ENCODE data around the gene GPR18. TPM values are rescaled to one million over a fixed set of nuclear protein-coding genes. Genes with fewer than 3 reads are reported as not detected.

The GPR18 gene
- total RNA-seq, 1 experiment from 2014 or later, result not detected

DNA sequence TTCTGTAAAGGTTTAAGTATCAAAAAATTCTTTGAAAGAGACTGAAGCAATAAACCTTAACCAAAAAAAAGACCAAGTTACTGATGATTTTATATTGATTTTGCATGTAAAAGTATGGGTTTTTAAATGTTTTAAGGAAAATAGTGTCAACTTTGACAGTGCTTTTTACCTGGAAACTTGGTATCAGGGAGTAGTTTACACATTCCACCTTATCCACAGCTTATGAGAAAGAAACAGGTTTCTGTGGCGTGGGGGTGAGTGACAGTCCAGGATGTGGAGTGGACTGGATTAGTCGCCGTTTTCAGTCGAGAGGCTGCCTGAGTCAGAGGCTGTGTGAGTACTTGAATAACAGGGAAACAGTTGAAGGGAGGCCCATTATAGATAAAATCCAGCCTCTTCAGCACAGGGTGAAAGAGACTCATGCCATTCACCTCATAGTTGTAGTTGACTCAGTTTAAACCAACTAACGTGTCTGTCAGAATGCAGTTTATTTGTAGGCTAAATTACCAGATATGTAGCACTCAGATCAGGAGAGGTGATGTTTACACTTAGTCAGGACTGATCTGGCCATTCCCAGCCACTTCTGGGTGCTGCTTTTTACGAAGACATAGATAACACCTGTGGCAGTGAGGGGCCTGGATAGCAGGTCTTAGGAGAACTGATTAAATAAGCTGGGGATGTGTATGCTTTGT, 49.6 kb upstream of the GPR18 start:
- Histone ChIP-seq H3K4me2 (ENCODE audit: insufficient read depth, insufficient read length, low read length) (no peak overlapping the region), H4K20me1 (ENCODE audit: control insufficient read depth, insufficient read depth, insufficient read length) (no peaks in the 10 kb centered on the region), H2BK5ac (ENCODE audit: insufficient read length, low read length) (no peak overlapping the region), H3K9me3 (ENCODE audit: control insufficient read depth, low read depth, low read length) (no peaks in the 10 kb centered on the region), H3K18ac (ENCODE audit: insufficient read length, low read depth, low read length) (no peak overlapping the region), H3K23me2 (ENCODE audit: insufficient read length, low read depth, low read length, poor library complexity, severe bottlenecking) (no peaks in the 10 kb centered on the region), H3K79me1 (ENCODE audit: insufficient read depth, low read depth, low read length, poor library complexity, severe bottlenecking) (no peaks in the 10 kb centered on the region), H2AFZ (ENCODE audit: low read length) (no peak overlapping the region), H2BK20ac (ENCODE audit: low read depth, low read length, poor library complexity, severe bottlenecking) (no peak overlapping the region), H3K23ac (ENCODE audit: insufficient read length, low read depth, low read length) (no peak overlapping the region), H3K79me2 (ENCODE audit: insufficient read depth, low read length) (peaks cover 5% of the 10 kb centered on the region; the same call in 1 of the 2 replicates), H3K9ac (ENCODE audit: extremely low read depth, insufficient read length, low read length) (no peak overlapping the region), H3K14ac (ENCODE audit: insufficient read depth, low read length) (no peak overlapping the region), H3K27me3 (ENCODE audit: insufficient read depth, low read length) (peaks cover 3% of the 10 kb centered on the region; the same call in 1 of the 2 replicates), H4K91ac (ENCODE audit: insufficient read length, low read depth, low read length) (no peak overlapping the region), H3K27ac (ENCODE audit: insufficient read length, low read depth, low read length) (no peak overlapping the region), H2BK15ac (ENCODE audit: low read depth, low read length) (no peak overlapping the region; the same call in 1 of the 2 replicates), H4K8ac (replicated peaks; ENCODE audit: insufficient read length, low read depth, low read length) (no peak overlapping the region), H3K4me1 (ENCODE audit: insufficient read depth, low read length) (no peaks in the 10 kb centered on the region; the same call in 1 of the 2 replicates), H3T11ph (ENCODE audit: low read length) (no peak overlapping the region), H3K56ac (ENCODE audit: insufficient read length, low read depth, low read length) (no peak overlapping the region), H2BK120ac (ENCODE audit: low read depth, low read length, poor library complexity, severe bottlenecking) (no peak overlapping the region), H3K4ac (ENCODE audit: low read depth, low read length) (no peak overlapping the region), H2AK5ac (ENCODE audit: insufficient read length, low read length) (no peak overlapping the region), H4K5ac (ENCODE audit: insufficient read length, low read depth, low read length) (no peak overlapping the region), H2BK12ac (ENCODE audit: insufficient read length, low read depth, low read length) (no peak overlapping the region)
- TF ChIP-seq, protein P1, sequence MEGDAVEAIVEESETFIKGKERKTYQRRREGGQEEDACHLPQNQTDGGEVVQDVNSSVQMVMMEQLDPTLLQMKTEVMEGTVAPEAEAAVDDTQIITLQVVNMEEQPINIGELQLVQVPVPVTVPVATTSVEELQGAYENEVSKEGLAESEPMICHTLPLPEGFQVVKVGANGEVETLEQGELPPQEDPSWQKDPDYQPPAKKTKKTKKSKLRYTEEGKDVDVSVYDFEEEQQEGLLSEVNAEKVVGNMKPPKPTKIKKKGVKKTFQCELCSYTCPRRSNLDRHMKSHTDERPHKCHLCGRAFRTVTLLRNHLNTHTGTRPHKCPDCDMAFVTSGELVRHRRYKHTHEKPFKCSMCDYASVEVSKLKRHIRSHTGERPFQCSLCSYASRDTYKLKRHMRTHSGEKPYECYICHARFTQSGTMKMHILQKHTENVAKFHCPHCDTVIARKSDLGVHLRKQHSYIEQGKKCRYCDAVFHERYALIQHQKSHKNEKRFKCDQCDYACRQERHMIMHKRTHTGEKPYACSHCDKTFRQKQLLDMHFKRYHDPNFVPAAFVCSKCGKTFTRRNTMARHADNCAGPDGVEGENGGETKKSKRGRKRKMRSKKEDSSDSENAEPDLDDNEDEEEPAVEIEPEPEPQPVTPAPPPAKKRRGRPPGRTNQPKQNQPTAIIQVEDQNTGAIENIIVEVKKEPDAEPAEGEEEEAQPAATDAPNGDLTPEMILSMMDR (conservative IDR thresholded peaks at IDR 0.05), result no peak
- H3K4me1 Mint-ChIP-seq, result peaks cover 19 to 23% of the 10 kb centered on the region in 2 experiments
- H3K4me3 Mint-ChIP-seq, result no peak overlapping the region
- WGBS (ENCODE audit: extremely low coverage, insufficient read length, low lambda C conversion rate), result no CpG with 5 or more reads among the region's 6 CpGs
- no peaks in the 10 kb centered on the region for H3K27me3 Mint-ChIP-seq (ENCODE audit: low read depth)
- peak overlapping the region in 1 of 3 experiments; percentile 21; a peak in 1 of 7 replicates for H3K27ac Mint-ChIP-seq
- peaks cover 5 to 7% (median 6%) of the 10 kb centered on the region in 3 experiments; a peak in 4 of 7 replicates for H3K36me3 Mint-ChIP-seq (ENCODE audit: insufficient read depth in 1 of 3, low read depth in 3 of 3)
- no peak for DNase-seq
- no peaks in the 10 kb centered on the region for H3K9me3 Mint-ChIP-seq

Measured in H9 (cell line).